GM12878 (cell line): ENCODE results near the gene NIPAL3. TPM values are rescaled to one million over a fixed set of nuclear protein-coding genes. Genes with fewer than 3 reads are reported as not detected.
A peak's percentile ranks its signal among the peaks of the same experiment; 100 is the strongest.

Experiments
- ATAC-seq: fragments of 200-7000 bp; cut with Tn5 transposase; 3 replicates; pipeline ENCODE4 v1.9.1; 2020; ENCODE audit warnings: mild to moderate bottlenecking, moderate library complexity
- BruUV-seq: library from RNA; stranded (reverse); fragments of 400-500 nt; replicated peaks from 2 replicates; lab custom pipeline; 2021; lab: Mats Ljungman, UMichigan
- CTCF ChIA-PET: fragments of 300-600 bp; sonication (Branson Sonifier 250); formaldehyde crosslinking; extraction: SDS; loops from one replicate; lab custom pipeline; 2021; ENCODE audit warnings: inconsistent platforms; lab: Yijun Ruan, JAX
- POLR2A ChIA-PET: fragments of 350-600 bp; formaldehyde crosslinking; extraction: SDS; loops from one replicate; lab custom pipeline; 2021; ENCODE audit warnings: inconsistent platforms; lab: Charles Lee
- RAD21 ChIA-PET: fragments of 300-600 bp; sonication (Branson Sonifier 250); formaldehyde crosslinking; loops from one replicate; lab custom pipeline; 2023; ENCODE audit warnings: antibody characterized with exemption; ENCODE audit not compliant: unreplicated experiment; lab: Charles Lee
- SMC1A ChIA-PET: fragments of 300-600 bp; sonication (Branson Sonifier 250); formaldehyde crosslinking; loops from one replicate; lab custom pipeline; 2023; ENCODE audit not compliant: unreplicated experiment, uncharacterized antibody; lab: Charles Lee
- DNase-seq: peaks from one replicate; pipeline ENCODE4 v3.0.0-alpha.2; 2011; ENCODE audit warnings: low read depth, low spot score
- FAIRE-seq: peaks from 3 replicates; lab custom pipeline; 2011; peaks lifted over from hg19 to GRCh38; lab: Jason Lieb, UNC
- H2AFZ ChIP-seq: 2 replicates; pipeline ENCODE4 v1.6.0; 2011; ENCODE audit warnings: low read depth, low read length, control low read depth; ENCODE audit not compliant: control insufficient read depth
- H3K27ac ChIP-seq: 2 replicates; pipeline ENCODE4 v1.5.1; 2011; ENCODE audit warnings: control low read depth; ENCODE audit not compliant: control insufficient read depth, insufficient read depth
- H3K27me3 ChIP-seq, 2 experiments: replicated peaks in 1 of 2; 2 replicates each; pipeline versions ENCODE4 v1.6.0 to v1.6.1; 2011; ENCODE audit warnings: low read length in 1 of 2; ENCODE audit not compliant: control insufficient read depth in 2 of 2, insufficient read depth in 2 of 2
- H3K36me3 ChIP-seq, 2 experiments: 2 replicates each; pipeline ENCODE4 v1.5.1; 2011; ENCODE audit warnings: low read length in 1 of 2; ENCODE audit not compliant: control insufficient read depth in 2 of 2, insufficient read depth in 2 of 2
- H3K4me1 ChIP-seq: 2 replicates; pipeline ENCODE4 v1.6.1; 2011; ENCODE audit warnings: mild to moderate bottlenecking, low read length, moderate library complexity, mixed read lengths; ENCODE audit not compliant: control insufficient read depth, insufficient read depth
- H3K4me2 ChIP-seq: 2 replicates; pipeline ENCODE4 v1.6.0; 2011; ENCODE audit warnings: control low read depth; ENCODE audit not compliant: control insufficient read depth, insufficient read depth
- H3K4me3 ChIP-seq: fragments of 200-600 bp; sonication (generic); 2 replicates; pipeline ENCODE4 v1.5.1; 2016
- H3K79me2 ChIP-seq: 2 replicates; pipeline ENCODE4 v1.6.0; 2011; ENCODE audit warnings: low read length; ENCODE audit not compliant: control insufficient read depth, insufficient read depth
- H3K9ac ChIP-seq: 2 replicates; pipeline ENCODE4 v1.8.0; 2011; ENCODE audit warnings: low read length, control low read depth, mixed read lengths; ENCODE audit not compliant: control insufficient read depth, insufficient read depth
- H3K9me3 ChIP-seq: replicated peaks from 3 replicates; pipeline ENCODE4 v1.5.1; 2011; ENCODE audit warnings: mild to moderate bottlenecking, low read length; ENCODE audit not compliant: control insufficient read depth, insufficient read depth
- H4K20me1 ChIP-seq: 2 replicates; pipeline ENCODE4 v1.6.0; 2011; ENCODE audit not compliant: control insufficient read depth, insufficient read depth
- ASH2L ChIP-seq: fragments of 300-600, 200-600 bp; sonication (generic); IDR thresholded peaks from 2 replicates; pipeline ENCODE4 v1.6.1; 2017; ENCODE audit warnings: low read depth, mild to moderate bottlenecking, borderline replicate concordance
- CBFB ChIP-seq: IDR thresholded peaks from 2 replicates; pipeline ENCODE4 v1.6.1; 2016; ENCODE audit warnings: antibody characterized with exemption, low read depth
- CBX3 ChIP-seq: fragments of 200-600 bp; sonication (generic); IDR thresholded peaks from 2 replicates; pipeline ENCODE4 v1.6.1; 2016; ENCODE audit warnings: low read depth, borderline replicate concordance
- CUX1 ChIP-seq: IDR thresholded peaks from 2 replicates; pipeline ENCODE4 v1.6.1; 2012; ENCODE audit warnings: improper control_type of control experiment, low read depth, low read length; ENCODE audit not compliant: insufficient replicate concordance
- ESRRA ChIP-seq: IDR thresholded peaks from 2 replicates; pipeline ENCODE4 v1.6.1; 2012; ENCODE audit warnings: mild to moderate bottlenecking, low read length, improper control_type of control experiment
- HDAC6 ChIP-seq: fragments of 200-600 bp; sonication (generic); IDR thresholded peaks from one replicate; pipeline ENCODE4 v1.8.0; 2017; ENCODE audit warnings: antibody characterized with exemption; ENCODE audit not compliant: unreplicated experiment
- MTA2 ChIP-seq: fragments of 450-650 bp; IDR thresholded peaks from 2 replicates; pipeline ENCODE4 v1.6.1; 2016; ENCODE audit warnings: low read depth, mild to moderate bottlenecking, moderate library complexity
- NFXL1 ChIP-seq: fragments of 450-650 bp; IDR thresholded peaks from 2 replicates; pipeline ENCODE4 v1.6.1; 2017; ENCODE audit warnings: antibody characterized with exemption, mild to moderate bottlenecking, borderline replicate concordance
- PKNOX1 ChIP-seq: fragments of 450-650 bp; IDR thresholded peaks from 2 replicates; pipeline ENCODE4 v1.6.1; 2016; ENCODE audit warnings: mild to moderate bottlenecking
- POU2F2 ChIP-seq: IDR thresholded peaks from 3 replicates; pipeline ENCODE4 v1.6.1; 2011; ENCODE audit warnings: low read depth, mild to moderate bottlenecking, low read length, borderline replicate concordance
- SMARCA5 ChIP-seq: fragments of 450-650 bp; IDR thresholded peaks from 2 replicates; pipeline ENCODE4 v1.6.1; 2017; ENCODE audit warnings: mild to moderate bottlenecking
- TBL1XR1 ChIP-seq: IDR thresholded peaks from 2 replicates; pipeline ENCODE4 v1.6.1; 2012; ENCODE audit warnings: low read depth, low read length, improper control_type of control experiment
- WGBS: methylation state at CpG from one replicate; pipeline ENCODE4 v1.1.6; 2016; ENCODE audit warnings: low lambda C conversion rate; ENCODE audit not compliant: insufficient replicate concordance, insufficient coverage; ENCODE audit errors: missing lambda C conversion rate; 5-methylcytosine and 5-hydroxymethylcytosine counted together
- in situ Hi-C: fragments of 300-500 bp; cut with MboI; formaldehyde crosslinking; loops from 9 replicates; pipeline ENCODE4 v1.14.3; 2018; ENCODE audit warnings: mixed read lengths
- intact Hi-C: fragments of 100-400 bp; cut with micrococcal nuclease; formaldehyde crosslinking; loops from one replicate; pipeline ENCODE4 v1.14.2; 2022; ENCODE audit not compliant: unreplicated experiment
- polyA plus RNA-seq, 11 experiments: library from polyadenylated mRNA; depleted of rRNA in 4 of 11; unstranded in 6 of 11; stranded (reverse) in 5 of 11; fragments of >200 nt; fragmentation: Nextera tagmentation in 4 of 11; fragmentation: Illumina TruSeq in 1 of 11; extraction: Ambion mirVana in 4 of 11; extraction: Trizol in 1 of 11; gene quantifications; 1 replicate in 1 of 11; 2 replicates in 10 of 11; pipeline versions ENCODE4 v1.2.1 to v1.2.3, GENCODE V29; 2011 to 2016; ENCODE audit warnings: inconsistent platforms in 2 of 11, missing spikeins in 2 of 11, low read depth in 1 of 11
- total RNA-seq, 4 experiments: library from RNA; depleted of rRNA in 3 of 4; stranded (reverse); fragments of >200 nt in 3 of 4; fragmentation: Illumina TruSeq in 1 of 4; extraction: Trizol in 1 of 4; gene quantifications; 2 replicates each; pipeline versions ENCODE4 v1.2.1 to v1.2.3, GENCODE V29; 2013 to 2021

The NIPAL3 gene
- total and polyA plus RNA-seq, 10 of the 15 experiments (the other 5 are each of a cell fraction or from before 2014, with no cell fraction given), result 2.1 to 9.4 (median 4.2) TPM

GRCh38 chr1:24392982-24393650 lies 22.5 kb upstream of the NIPAL3 start:
- H3K4me1 ChIP-seq, result peaks cover 18% of the 10 kb centered on the region
- no peaks in the 10 kb centered on the region; the same call in 1 of the 2 replicates for H3K79me2 ChIP-seq
- no peak overlapping the region for H3K9ac ChIP-seq
- WGBS, result 33% methylated on average over 4 of the region's 4 CpGs
- H2AFZ ChIP-seq, result peak overlapping the region; percentile 36
- no TSS peak for BruUV-seq
- ChIA-PET CTCF (interaction anchor here (0.7 to 6.0 kb wide), 34 partner anchors 9 to 484 kb away, joined by 3 to 451 read pairs (median 6); partner anchors contain the start of genes NIPAL3 and STPG1), SMC1A (interaction anchor here (0.6 to 5.6 kb wide), 19 partner anchors 8 to 621 kb away, joined by 3 to 297 read pairs (median 4); partner anchors contain the start of genes NIPAL3 and STPG1), POLR2A (interaction anchor here (0.9 to 2.9 kb wide), 4 partner anchors 21 to 204 kb away, joined by 3 to 11 read pairs (median 6); no protein-coding TSS in a partner anchor), RAD21 (interaction anchor here (0.7 to 4.4 kb wide), 20 partner anchors 11 to 442 kb away, joined by 3 to 225 read pairs (median 6); partner anchors contain the start of gene NIPAL3)
- no peaks in the 10 kb centered on the region for H3K9me3 ChIP-seq
- intact Hi-C loops (loop anchor here (1.0 to 5.0 kb wide), 5 partner anchors 194 to 431 kb away; no protein-coding TSS in a partner anchor), in situ Hi-C loops (loop anchor here (5.0 kb wide), 1 partner anchor 191 kb away; no protein-coding TSS in a partner anchor)
- no peaks in the 10 kb centered on the region for H3K36me3 ChIP-seq
- no peak for DNase-seq
- peak overlapping the region; percentile 79 for H3K4me2 ChIP-seq
- no peaks in the 10 kb centered on the region for H4K20me1 ChIP-seq
- ATAC-seq, result peak; percentile 45
- TF ChIP-seq PKNOX1 (no peak), CBFB (no peak), POU2F2 (0 out of 3 replicates have a peak, but pooled peaks have one; percentile 31), ASH2L (no peak), TBL1XR1 (0 out of 2 replicates have a peak, but pooled peaks have one; percentile 26), CUX1 (no peak), NFXL1 (no peak), SMARCA5 (peak; percentile 60; the same call in 1 of the 2 replicates), MTA2 (no peak), HDAC6 (no peak), ESRRA (no peak), CBX3 (no peak)
- TF ChIP-seq, all 136 proteins: peak for 3
- FAIRE-seq, result peak; percentile 31
- H3K27me3 ChIP-seq, result no peaks in the 10 kb centered on the region; a peak in 1 of 4 replicates
- no peak overlapping the region for H3K4me3 ChIP-seq
- peak overlapping the region; percentile 85 for H3K27ac ChIP-seq
